Body of pancreas (tissue), 4 donors: Measurements from ENCODE around the gene TRAPPC2L. TPM values are rescaled to one million over a fixed set of nuclear protein-coding genes. Genes with fewer than 3 reads are reported as not detected.

Experiments
- ATAC-seq: fragments of 150-250 bp; one replicate; pipeline ENCODE4 v1.9.1; 2016
- DNase-seq, 4 donors: peaks; one replicate each; pipeline ENCODE4 v3.0.0-alpha.2; 2019
- H3K27ac ChIP-seq, 4 donors: fragments of 200-600 bp; sonication (generic); 1 replicate in 3 of 4; 2 replicates in 1 of 4; pipeline versions ENCODE4 v1.5.1 to v1.6.1; 2016 to 2019; ENCODE audit warnings: mild to moderate bottlenecking in 1 of 4, mixed read lengths in 1 of 4, moderate library complexity in 1 of 4
- H3K27me3 ChIP-seq, 2 donors: fragments of 200-600 bp; sonication (generic); one replicate each; pipeline ENCODE4 v1.6.0; 2016; ENCODE audit warnings: mild to moderate bottlenecking in 1 of 2
- H3K36me3 ChIP-seq, 2 donors: fragments of 200-600 bp; sonication (generic); replicated peaks in 1 of 2; 2 replicates each; pipeline ENCODE4 v1.5.1; 2016; ENCODE audit warnings: low read depth in 2 of 2; ENCODE audit not compliant: insufficient read depth in 1 of 2
- H3K4me1 ChIP-seq: fragments of 200-600 bp; sonication (generic); one replicate; pipeline ENCODE4 v1.6.0; 2016
- H3K4me3 ChIP-seq, 2 donors: fragments of 200-600 bp; sonication (generic); 1 replicate in 1 of 2; 2 replicates in 1 of 2; pipeline ENCODE4 v1.5.1; 2016 to 2019
- H3K9me3 ChIP-seq, 3 donors: fragments of 200-600 bp; sonication (generic); 1 replicate in 2 of 3; 2 replicates in 1 of 3; pipeline ENCODE4 v1.5.1; 2016
- POLR2A ChIP-seq, 3 donors: fragments of 450-650 bp; IDR thresholded peaks; one replicate each; pipeline ENCODE4 v1.6.1; 2016; ENCODE audit warnings: antibody characterized with exemption in 3 of 3, mild to moderate bottlenecking in 2 of 3
- WGBS, 2 donors: methylation state at CpG; one replicate each; pipeline ENCODE4 v1.1.5; 2017; 5-methylcytosine and 5-hydroxymethylcytosine counted together
- intact Hi-C: fragments of 100-400 bp; cut with DNase I; formaldehyde crosslinking; loops from one replicate; pipeline ENCODE4 v1.15.1; 2023
- total RNA-seq, 2 donors: library from RNA; depleted of rRNA; stranded (reverse); fragments of >200 nt; gene quantifications; one replicate each; pipeline ENCODE4 v1.1.0, GENCODE V29; 2016
- TF ChIP-seq, protein P1 (sequence below), 7 experiments: fragments of 450-650 bp in 4 of 7; fragments of 200-600 bp in 3 of 7; sonication (generic) in 3 of 7; IDR thresholded peaks; one replicate each; pipeline ENCODE4 v1.5.1; 2016 to 2019; ENCODE audit warnings: antibody characterized with exemption in 7 of 7

TRAPPC2L gene, protein sequence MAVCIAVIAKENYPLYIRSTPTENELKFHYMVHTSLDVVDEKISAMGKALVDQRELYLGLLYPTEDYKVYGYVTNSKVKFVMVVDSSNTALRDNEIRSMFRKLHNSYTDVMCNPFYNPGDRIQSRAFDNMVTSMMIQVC
- 10 to 100 TPM in 1 of 2 donors, 1 to 10 TPM in 1; 7.6 to 35.5 TPM for total RNA-seq

DNA sequence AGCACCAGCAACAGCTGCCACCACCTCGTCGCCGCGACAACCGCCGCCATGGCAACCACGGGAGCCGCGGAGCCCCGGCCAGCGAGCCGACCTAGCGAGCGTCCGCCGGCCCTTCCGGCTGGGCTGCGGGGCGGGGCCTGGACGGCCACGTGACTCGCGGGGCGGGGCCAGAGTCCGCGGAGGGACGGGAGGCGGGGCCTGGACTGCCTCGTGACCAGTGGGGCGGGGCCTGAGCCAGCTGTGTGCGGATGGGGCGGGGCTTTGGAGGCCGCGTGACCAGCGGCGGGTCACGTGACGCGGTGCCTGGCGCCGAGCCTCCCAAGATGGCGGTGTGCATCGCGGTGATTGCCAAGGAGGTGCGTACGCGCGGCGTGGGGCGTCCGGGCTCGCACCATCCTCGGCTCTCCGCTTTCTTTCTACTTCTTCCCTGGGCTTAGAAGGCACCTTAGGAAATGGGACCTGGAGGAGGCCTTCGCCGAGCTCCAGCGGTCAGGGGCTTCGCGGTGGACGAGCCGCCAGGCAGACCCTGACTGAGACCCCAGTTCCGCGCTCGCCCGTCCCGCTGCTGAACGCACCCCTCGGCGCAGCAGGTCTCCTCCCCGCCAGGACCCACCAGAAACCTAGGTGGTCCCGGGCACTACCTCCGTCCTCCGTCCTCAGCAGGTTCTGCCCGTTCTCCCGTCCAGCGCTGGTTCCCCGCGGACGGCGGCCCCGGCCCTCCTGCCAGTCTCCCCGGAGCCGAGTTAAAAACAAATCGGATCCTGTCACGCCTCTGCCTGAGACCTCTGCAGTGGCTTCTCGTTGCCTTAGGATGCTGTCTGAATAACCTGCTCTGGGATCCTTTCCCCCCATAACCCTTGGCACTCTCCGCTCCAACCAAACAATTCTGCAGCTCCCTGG is at the start of gene TRAPPC2L, which contains the start of gene GALNS:
Gene TRAPPC2L, plus strand, starts transcription at position 300 of the 900 bp plus-strand sequence. Its CDS starts 24 bp downstream, at position 324.
Gene GALNS, minus strand, starts transcription at position 120 of the 900 bp plus-strand sequence. Its CDS starts 70 bp downstream, at position 50.
- 0 to 6% methylated on average over 8 to 87 of the region's 87 CpGs for WGBS, 2 donors
- H3K36me3 ChIP-seq: peaks cover 0 to 4% of the 10 kb centered on the region in 2 donors
- peaks cover 17% of the 10 kb centered on the region for H3K4me1 ChIP-seq
- peak within 1 kb of the TSS; percentile 46 to 75 (median 68) for H3K27ac ChIP-seq
- no peaks in the 10 kb centered on the region for H3K9me3 ChIP-seq
- H3K4me3 ChIP-seq: peak within 1 kb of the TSS; percentile 83 to 96
- DNase-seq: peak; percentile 99 to 100 (median 100)
- ATAC-seq: peak; percentile 92
- intact Hi-C loops: no loop called here
- no peaks in the 10 kb centered on the region for H3K27me3 ChIP-seq
- peak; percentile 63 to 82 (median 76) for TF ChIP-seq POLR2A (IDR thresholded peaks at IDR 0.05)
- TF ChIP-seq, protein P1, sequence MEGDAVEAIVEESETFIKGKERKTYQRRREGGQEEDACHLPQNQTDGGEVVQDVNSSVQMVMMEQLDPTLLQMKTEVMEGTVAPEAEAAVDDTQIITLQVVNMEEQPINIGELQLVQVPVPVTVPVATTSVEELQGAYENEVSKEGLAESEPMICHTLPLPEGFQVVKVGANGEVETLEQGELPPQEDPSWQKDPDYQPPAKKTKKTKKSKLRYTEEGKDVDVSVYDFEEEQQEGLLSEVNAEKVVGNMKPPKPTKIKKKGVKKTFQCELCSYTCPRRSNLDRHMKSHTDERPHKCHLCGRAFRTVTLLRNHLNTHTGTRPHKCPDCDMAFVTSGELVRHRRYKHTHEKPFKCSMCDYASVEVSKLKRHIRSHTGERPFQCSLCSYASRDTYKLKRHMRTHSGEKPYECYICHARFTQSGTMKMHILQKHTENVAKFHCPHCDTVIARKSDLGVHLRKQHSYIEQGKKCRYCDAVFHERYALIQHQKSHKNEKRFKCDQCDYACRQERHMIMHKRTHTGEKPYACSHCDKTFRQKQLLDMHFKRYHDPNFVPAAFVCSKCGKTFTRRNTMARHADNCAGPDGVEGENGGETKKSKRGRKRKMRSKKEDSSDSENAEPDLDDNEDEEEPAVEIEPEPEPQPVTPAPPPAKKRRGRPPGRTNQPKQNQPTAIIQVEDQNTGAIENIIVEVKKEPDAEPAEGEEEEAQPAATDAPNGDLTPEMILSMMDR (IDR thresholded peaks at IDR 0.05): peak in 1 of 7 experiments; percentile 17

DNA sequence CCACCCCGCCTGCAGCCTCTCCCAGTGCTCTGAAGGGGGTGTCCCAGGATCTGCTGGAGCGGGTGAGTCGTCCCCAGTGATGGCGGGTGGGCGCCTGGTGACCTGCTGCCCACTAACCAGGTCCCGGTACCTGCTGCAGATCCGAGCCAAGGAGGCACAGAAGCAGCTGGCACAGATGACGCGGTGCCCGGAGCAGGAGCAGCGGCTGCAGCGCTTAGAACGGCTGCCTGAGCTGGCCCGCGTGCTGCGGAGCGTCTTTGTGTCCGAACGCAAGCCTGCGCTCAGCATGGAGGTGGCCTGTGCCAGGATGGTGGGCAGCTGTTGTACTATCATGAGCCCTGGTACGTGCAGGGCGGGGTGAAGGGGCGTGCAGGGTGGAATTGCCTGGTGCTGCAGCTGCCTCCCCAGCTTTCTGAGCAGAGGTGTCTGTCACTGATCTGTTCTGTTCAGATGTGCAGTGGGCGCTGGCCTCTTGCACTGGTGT is 49.7 kb upstream of the TRAPPC2L start:
- Histone ChIP-seq H3K4me1 (peaks cover 52% of the 10 kb centered on the region), H3K4me3 (no peak overlapping the region), H3K27ac (no peak overlapping the region), H3K36me3 (no peaks in the 10 kb centered on the region), H3K9me3 (no peaks in the 10 kb centered on the region), H3K27me3 (no peaks in the 10 kb centered on the region)
- 79 to 100% methylated on average over 1 to 15 of the region's 24 CpGs for WGBS, 2 donors
- intact Hi-C loops: no loop called here
- ATAC-seq (no peak), DNase-seq (no peak)
- peak in 1 of 3 donors; percentile 7 for TF ChIP-seq POLR2A (IDR thresholded peaks at IDR 0.05)
- TF ChIP-seq, protein P1 (IDR thresholded peaks at IDR 0.05): no peak

DNA sequence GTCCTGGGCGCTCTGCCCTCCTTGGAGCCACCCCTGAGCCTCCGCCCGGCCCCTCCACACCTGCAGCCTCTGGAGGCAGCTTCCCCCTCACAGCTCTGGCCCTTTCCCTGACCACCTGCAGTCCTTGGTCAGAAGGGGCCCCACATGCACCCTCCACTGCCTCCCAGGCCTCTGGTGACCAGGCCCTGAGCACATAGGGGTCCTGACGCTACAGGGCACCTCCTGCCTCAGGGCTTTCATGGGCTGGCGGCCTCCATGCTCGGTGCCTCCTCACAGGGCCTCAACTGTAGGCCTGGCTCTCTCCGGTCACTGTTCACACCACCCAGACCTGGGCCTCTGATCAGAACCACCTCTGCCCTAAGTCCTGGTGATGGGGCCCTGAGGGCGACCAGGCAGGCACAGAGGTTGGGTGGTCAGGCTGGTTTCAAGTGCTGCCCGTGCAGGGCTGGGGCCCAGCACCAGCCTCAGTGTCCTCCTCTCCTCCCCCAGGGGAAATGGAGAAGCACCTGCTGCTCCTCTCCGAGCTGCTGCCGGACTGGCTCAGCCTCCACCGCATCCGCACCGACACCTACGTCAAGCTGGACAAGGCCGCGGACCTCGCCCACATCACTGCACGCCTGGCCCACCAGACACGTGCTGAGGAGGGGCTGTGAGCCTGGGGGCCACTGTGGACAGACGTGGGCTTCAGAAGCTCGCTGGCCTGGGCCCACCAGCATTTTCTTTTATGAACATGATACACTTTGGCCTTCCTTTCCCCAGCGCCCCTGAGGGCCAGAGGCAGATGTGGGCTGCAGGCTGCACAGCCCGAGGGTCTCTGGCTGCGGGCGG is 49.1 kb upstream of the TRAPPC2L start:
- Histone ChIP-seq H3K4me1 (peaks cover 54% of the 10 kb centered on the region), H3K27me3 (no peaks in the 10 kb centered on the region), H3K36me3 (no peaks in the 10 kb centered on the region), H3K27ac (no peak overlapping the region), H3K4me3 (no peak overlapping the region), H3K9me3 (no peaks in the 10 kb centered on the region)
- 84 to 85% methylated on average over 18 to 26 of the region's 26 CpGs for WGBS, 2 donors
- no peak for ATAC-seq
- TF ChIP-seq, protein P1 (IDR thresholded peaks at IDR 0.05): no peak
- no peak for TF ChIP-seq POLR2A (IDR thresholded peaks at IDR 0.05)
- intact Hi-C loops: no loop called here
- no peak for DNase-seq

GRCh38 chr16:88809068-88809675 is 47.8 kb upstream of the TRAPPC2L start:
- intact Hi-C loops: no loop called here
- Histone ChIP-seq H3K27ac (no peak overlapping the region), H3K9me3 (no peaks in the 10 kb centered on the region), H3K27me3 (no peaks in the 10 kb centered on the region), H3K4me1 (peaks cover 51% of the 10 kb centered on the region), H3K4me3 (no peak overlapping the region), H3K36me3 (no peaks in the 10 kb centered on the region)
- TF ChIP-seq, protein P1 (IDR thresholded peaks at IDR 0.05): no peak
- TF ChIP-seq POLR2A (IDR thresholded peaks at IDR 0.05): no peak
- WGBS, 2 donors: 76 to 87% methylated on average over 5 to 10 of the region's 10 CpGs
- DNase-seq (peak in 3 of 4 donors; percentile 46 to 66 (median 63)), ATAC-seq (no peak)
